Liver (tissue), 9 donors: Measurements from ENCODE around the gene TMPRSS3. TPM values are rescaled to one million over a fixed set of nuclear protein-coding genes. Genes with fewer than 3 reads are reported as not detected.

Experiments used
- DNase-seq: peaks from one replicate; pipeline ENCODE4 v3.0.0-alpha.2; 2017; ENCODE audit warnings: low spot score
- H3K27ac ChIP-seq, 2 donors: one replicate each; pipeline ENCODE4 v1.7.0; 2013; ENCODE audit warnings: inconsistent platforms in 2 of 2, low read length in 2 of 2, control low read depth in 1 of 2, low read depth in 1 of 2, mild to moderate bottlenecking in 1 of 2
- H3K27me3 ChIP-seq, 4 donors: one replicate each; pipeline versions ENCODE4 v1.6.1 to v1.7.0; 2013; ENCODE audit warnings: low read length in 3 of 4, inconsistent platforms in 1 of 4, mild to moderate bottlenecking in 1 of 4, moderate library complexity in 1 of 4; ENCODE audit not compliant: control insufficient read depth in 4 of 4, insufficient read depth in 4 of 4
- H3K36me3 ChIP-seq, 4 donors: one replicate each; pipeline versions ENCODE4 v1.6.1 to v1.7.0; 2013; ENCODE audit warnings: low read length in 3 of 4, mild to moderate bottlenecking in 3 of 4, low read depth in 1 of 4, moderate library complexity in 1 of 4; ENCODE audit not compliant: control insufficient read depth in 4 of 4, insufficient read depth in 3 of 4
- H3K4me1 ChIP-seq, 4 donors: one replicate each; pipeline versions ENCODE4 v1.6.1 to v1.7.0; 2013; ENCODE audit warnings: low read length in 3 of 4, mild to moderate bottlenecking in 3 of 4, moderate library complexity in 1 of 4; ENCODE audit not compliant: control insufficient read depth in 4 of 4, insufficient read depth in 4 of 4
- H3K4me3 ChIP-seq, 3 donors: one replicate each; pipeline versions ENCODE4 v1.6.1 to v1.7.0; 2013; ENCODE audit warnings: low read length in 3 of 3, control low read depth in 1 of 3, low read depth in 1 of 3, mild to moderate bottlenecking in 1 of 3
- H3K9ac ChIP-seq, 2 donors: one replicate each; pipeline ENCODE4 v1.7.0; 2013; ENCODE audit warnings: low read length in 2 of 2, mild to moderate bottlenecking in 2 of 2, moderate library complexity in 2 of 2, control low read depth in 1 of 2, low read depth in 1 of 2
- H3K9me3 ChIP-seq, 4 donors: one replicate each; pipeline versions ENCODE4 v1.6.1 to v1.7.0; 2013; ENCODE audit warnings: low read length in 3 of 4; ENCODE audit not compliant: control insufficient read depth in 4 of 4
- ATF3 ChIP-seq: IDR thresholded peaks from 2 replicates; pipeline ENCODE4 v1.6.1; 2016; ENCODE audit warnings: antibody characterized with exemption
- CTCF ChIP-seq: fragments of 150-350 bp; IDR thresholded peaks from 2 replicates; pipeline ENCODE4 v1.5.1; 2017; ENCODE audit warnings: improper control_type of control experiment, low read depth, low read length; ENCODE audit not compliant: missing input control
- EGR1 ChIP-seq, 2 donors: IDR thresholded peaks; 2 replicates each; pipeline ENCODE4 v1.6.1; 2016 to 2018; ENCODE audit warnings: antibody characterized with exemption in 2 of 2, low read depth in 2 of 2
- GABPA ChIP-seq, 2 donors: IDR thresholded peaks in 1 of 2; conservative IDR thresholded peaks in 1 of 2; 2 replicates each; pipeline ENCODE4 v1.6.1; 2016; ENCODE audit warnings: antibody characterized with exemption in 2 of 2, mild to moderate bottlenecking in 1 of 2, moderate library complexity in 1 of 2
- HNF4A ChIP-seq, 2 donors: conservative IDR thresholded peaks; 2 replicates each; pipeline ENCODE4 v1.6.1; 2016; ENCODE audit warnings: antibody characterized with exemption in 2 of 2, mild to moderate bottlenecking in 2 of 2
- HNF4G ChIP-seq: IDR thresholded peaks from 2 replicates; pipeline ENCODE4 v1.6.1; 2016; ENCODE audit warnings: antibody characterized with exemption
- NR2F2 ChIP-seq: IDR thresholded peaks from 2 replicates; pipeline ENCODE4 v1.6.1; 2016; ENCODE audit warnings: antibody characterized with exemption
- RAD21 ChIP-seq, 2 donors: IDR thresholded peaks; 2 replicates each; pipeline ENCODE4 v1.6.1; 2016; ENCODE audit warnings: antibody characterized with exemption in 2 of 2, mild to moderate bottlenecking in 2 of 2
- REST ChIP-seq: IDR thresholded peaks from 2 replicates; pipeline ENCODE4 v1.6.1; 2016; ENCODE audit warnings: antibody characterized with exemption, mild to moderate bottlenecking
- RXRA ChIP-seq, 2 donors: IDR thresholded peaks; 2 replicates each; pipeline ENCODE4 v1.6.1; 2017 to 2018; ENCODE audit warnings: antibody characterized with exemption in 2 of 2, mild to moderate bottlenecking in 1 of 2
- TAF1 ChIP-seq: conservative IDR thresholded peaks from 2 replicates; pipeline ENCODE4 v1.6.1; 2016; ENCODE audit warnings: antibody characterized with exemption, mild to moderate bottlenecking
- YY1 ChIP-seq: IDR thresholded peaks from 2 replicates; pipeline ENCODE4 v1.6.1; 2016; ENCODE audit warnings: antibody characterized with exemption, mild to moderate bottlenecking
- ZBTB33 ChIP-seq: IDR thresholded peaks from 2 replicates; pipeline ENCODE4 v1.6.1; 2016; ENCODE audit warnings: antibody characterized with exemption
- WGBS: extraction: QIAGEN DNeasy Blood & Tissue Kit; methylation state at CpG from one replicate; pipeline ENCODE4 v1.1.7; 2013; 5-methylcytosine and 5-hydroxymethylcytosine counted together
- polyA plus RNA-seq, 2 donors: library from polyadenylated mRNA; stranded (reverse) in 1 of 2; unstranded in 1 of 2; fragments of 200-250 nt in 1 of 2; fragments of >200 nt in 1 of 2; fragmentation: Nextera tagmentation in 1 of 2; extraction: Ambion mirVana in 1 of 2; gene quantifications; one replicate each; pipeline versions ENCODE4 v1.2.1 to v1.2.3, GENCODE V29; 2013 to 2015
- total RNA-seq, 2 donors: library from RNA; depleted of rRNA; stranded (reverse); fragments of >200 nt; gene quantifications; one replicate each; pipeline ENCODE4 v1.2.3, GENCODE V29; 2014
- TF ChIP-seq, protein P1 (sequence below): IDR thresholded peaks from 2 replicates; pipeline ENCODE4 v1.6.1; 2016; ENCODE audit warnings: antibody characterized with exemption
- donor health status: healthy.
- donor health status: healthy.
- donor health status: healthy.
- donor health status: healthy.
- donor health status: healthy.

The TMPRSS3 gene
- total and polyA plus RNA-seq, 4 donors: 0.25 to 0.50 TPM; not detected in 2

GRCh38 chr21:42435833-42436232 is 40.0 kb upstream of the TMPRSS3 start (continued):
- no peak for TF ChIP-seq ZBTB33
- TF ChIP-seq CTCF: no peak
- TF ChIP-seq RAD21 (IDR thresholded peaks at IDR 0.05): no peak
- no peak for TF ChIP-seq HNF4G

DNA sequence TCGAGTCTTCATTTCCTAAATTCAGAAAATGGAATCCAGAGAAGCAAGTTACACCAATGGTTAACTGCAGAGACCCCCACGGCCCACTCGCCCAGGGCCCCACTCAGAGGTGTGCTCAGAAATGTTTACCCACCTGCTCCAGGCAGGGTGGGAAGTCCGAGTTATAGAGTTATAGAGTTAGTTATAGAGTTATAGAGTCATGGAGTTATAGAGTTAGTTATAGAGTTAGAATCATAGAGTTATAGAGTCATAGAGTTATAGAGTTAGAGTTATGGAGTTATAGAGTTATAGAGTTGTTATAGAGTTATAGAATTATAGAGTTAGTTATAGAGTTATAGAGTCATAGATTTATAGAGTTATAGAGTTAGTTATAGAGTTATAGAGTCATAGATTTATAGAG is 39.5 kb upstream of the TMPRSS3 start:
- WGBS: 61% methylated on average over 4 of the region's 4 CpGs
- Histone ChIP-seq H3K27ac (no peak overlapping the region), H3K4me1 (no peaks in the 10 kb centered on the region), H3K9ac (no peak overlapping the region), H3K4me3 (no peak overlapping the region), H3K27me3 (peaks cover 0 to 3% (median 0%) of the 10 kb centered on the region in 4 donors), H3K36me3 (no peaks in the 10 kb centered on the region), H3K9me3 (peaks cover 0 to 3% (median 0%) of the 10 kb centered on the region in 4 donors)
- no peak for DNase-seq
- TF ChIP-seq YY1 (no peak), TAF1 (no peak), RXRA (IDR thresholded peaks at IDR 0.05) (no peak), ATF3 (no peak), ZBTB33 (no peak), NR2F2 (no peak), EGR1 (IDR thresholded peaks at IDR 0.05; ENCODE audit: low read depth in 2 of 2) (no peak), REST (no peak), GABPA (IDR thresholded peaks at IDR 0.05 in 1 of 2, conservative IDR thresholded peaks at IDR 0.05 in 1 of 2) (no peak), HNF4G (no peak), HNF4A (conservative IDR thresholded peaks at IDR 0.05) (no peak), RAD21 (IDR thresholded peaks at IDR 0.05) (no peak)
- TF ChIP-seq, protein P1, sequence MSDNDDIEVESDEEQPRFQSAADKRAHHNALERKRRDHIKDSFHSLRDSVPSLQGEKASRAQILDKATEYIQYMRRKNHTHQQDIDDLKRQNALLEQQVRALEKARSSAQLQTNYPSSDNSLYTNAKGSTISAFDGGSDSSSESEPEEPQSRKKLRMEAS: no peak
